Measurements from ENCODE around the gene GLS. TPM values are rescaled to one million over a fixed set of nuclear protein-coding genes. Genes with fewer than 3 reads are reported as not detected.

Gene GLS
- total and polyA plus RNA-seq, 2 donors (not counting 3 experiments of a cell fraction or from before 2014, with no cell fraction given), result 49.0 to 183 TPM

DNA sequence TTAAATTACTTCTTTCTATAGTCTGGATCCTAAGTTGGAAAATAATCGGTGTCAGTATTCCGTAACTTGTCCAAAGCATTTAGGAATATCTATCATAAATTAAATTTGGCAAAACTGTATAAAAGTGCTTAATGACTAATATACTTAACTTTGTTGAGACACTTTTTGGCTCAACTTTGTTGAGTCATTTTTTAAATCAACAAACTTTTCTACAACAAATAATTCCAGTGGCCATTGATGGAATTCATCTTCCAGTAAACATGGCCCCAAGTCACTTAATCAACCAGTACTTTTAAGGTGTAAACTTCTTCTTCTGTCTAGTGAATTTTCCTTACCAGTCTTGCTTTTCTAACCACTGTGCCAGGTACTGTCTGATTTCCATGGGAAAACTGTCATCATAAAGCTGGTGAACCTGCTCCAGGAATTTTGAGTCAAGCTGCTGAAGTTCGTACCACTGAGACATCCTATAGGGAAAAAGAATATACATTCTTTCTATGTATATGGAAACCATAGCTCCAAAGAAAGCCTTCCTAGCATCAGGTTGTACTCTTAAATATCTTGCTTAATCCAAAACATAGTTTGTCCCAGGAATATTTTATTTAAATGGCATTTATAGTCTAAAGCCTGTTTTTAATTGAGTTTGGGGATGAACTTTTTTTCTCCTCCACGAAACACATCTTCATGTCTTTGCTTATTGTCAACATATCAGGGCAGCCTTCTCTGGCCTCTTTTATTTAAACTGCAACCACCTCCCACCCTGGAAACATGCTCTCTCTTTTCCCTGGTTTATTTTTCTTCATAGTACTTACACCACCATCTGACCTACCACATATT is 129.1 kb downstream of the GLS start:
- Histone ChIP-seq H4K20me1 (replicated peaks; ENCODE audit: control insufficient read depth, extremely low read depth, insufficient read depth, low read length) (no peaks in the 10 kb centered on the region), H3K9ac (replicated peaks; ENCODE audit: extremely low read depth, insufficient read depth, low read length) (no peak overlapping the region), H3K9me1 (replicated peaks; ENCODE audit: control insufficient read depth, extremely low read depth, insufficient read depth, low read length) (no peaks in the 10 kb centered on the region), H3K36me3 (ENCODE audit: control insufficient read depth in 2 of 2, extremely low read depth in 1 of 2, insufficient read depth in 2 of 2, low read length in 2 of 2) (peaks cover 22 to 26% of the 10 kb centered on the region in 2 experiments), H3K4me1 (ENCODE audit: control insufficient read depth, extremely low read depth, insufficient read depth, low read length) (peaks cover 16% of the 10 kb centered on the region), H2AFZ (ENCODE audit: low read depth, low read length) (no peak overlapping the region), H3K4me2 (ENCODE audit: insufficient read depth, low read length) (no peak overlapping the region), H3K27ac (ENCODE audit: insufficient read depth, low read depth, low read length) (no peak overlapping the region), H3K79me2 (ENCODE audit: control insufficient read depth, insufficient read depth, low read length) (peaks cover 21% of the 10 kb centered on the region), H3K27me3 (ENCODE audit: control insufficient read depth in 2 of 2, insufficient read depth in 2 of 2, low read length in 2 of 2) (no peaks in the 10 kb centered on the region), H3K9me3 (replicated peaks; ENCODE audit: control insufficient read depth, insufficient read depth, low read length) (no peaks in the 10 kb centered on the region), H3K4me3 (replicated peaks in 1 of 3; ENCODE audit: insufficient read depth in 1 of 3, low read depth in 1 of 3, low read length in 3 of 3) (no peak overlapping the region)
- FAIRE-seq (no peak), DNase-seq (ENCODE audit: low read depth, low spot score) (no peak)
- ChIA-PET CTCF (interaction anchor here (0.9 kb wide), 1 partner anchor 146 kb away, joined by 3 read pairs; no protein-coding TSS in a partner anchor), POLR2A (no interaction called here)
- BruUV-seq (replicated peaks), result no TSS peak
- no peak for TF ChIP-seq JUN (IDR thresholded peaks at IDR 0.05; ENCODE audit: borderline replicate concordance, insufficient read depth, insufficient read length, low read depth)
- TF ChIP-seq GATA2 (IDR thresholded peaks at IDR 0.05; ENCODE audit: insufficient read depth, insufficient read length, low read depth, low read length), result no peak
- no peak for TF ChIP-seq FOS (IDR thresholded peaks at IDR 0.05; ENCODE audit: borderline replicate concordance, insufficient read depth, low read length)
- TF ChIP-seq POLR2A (IDR thresholded peaks at IDR 0.05; ENCODE audit: low read depth, low read length), result no peak
- TF ChIP-seq MYC (IDR thresholded peaks at IDR 0.05; ENCODE audit: low read depth, low read length), result no peak
- TF ChIP-seq EZH2 (IDR thresholded peaks at IDR 0.05; ENCODE audit: borderline replicate concordance, low read depth, low read length, severe bottlenecking), result no peak
- dilution Hi-C loops (cut with MboI; ENCODE audit: extremely low pct_ligation_motif_present, low sequenced_read_pairs) (no loop called here), intact Hi-C loops (cut with micrococcal nuclease) (loop anchor here (5.0 kb wide), 1 partner anchor 62 kb away; no protein-coding TSS in a partner anchor)

All from endothelial cell of umbilical vein (primary cell).